GM18526 (cell line): Measurements from ENCODE around the gene RBBP5.

Experiments used
- POLR2A ChIP-seq: IDR thresholded peaks from 3 replicates; pipeline ENCODE4 v1.6.1; 2011; ENCODE audit not compliant: insufficient read length; ENCODE audit errors: extremely low read depth

The RBBP5 gene

DNA sequence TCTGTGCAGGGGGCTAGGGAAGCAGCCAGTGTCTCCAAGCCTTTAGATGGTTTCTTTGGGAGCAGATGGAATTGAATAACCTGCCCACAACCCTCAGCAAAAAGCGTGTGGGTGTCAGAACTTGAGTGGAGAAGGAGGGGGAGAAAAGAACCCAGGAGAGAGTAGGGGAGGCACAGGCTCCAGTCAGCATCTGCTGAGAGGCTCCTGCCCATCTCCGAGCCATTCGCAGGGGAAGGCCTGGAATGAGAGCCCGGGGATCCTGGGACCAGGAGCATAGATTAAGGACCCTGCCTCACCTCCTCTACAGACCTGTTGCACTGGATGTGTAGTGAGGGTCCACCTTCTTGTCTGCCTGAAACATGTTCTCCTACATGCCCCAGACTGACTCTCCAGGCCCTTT lies 53.8 kb downstream of the RBBP5 start:
- no peak for TF ChIP-seq POLR2A

DNA sequence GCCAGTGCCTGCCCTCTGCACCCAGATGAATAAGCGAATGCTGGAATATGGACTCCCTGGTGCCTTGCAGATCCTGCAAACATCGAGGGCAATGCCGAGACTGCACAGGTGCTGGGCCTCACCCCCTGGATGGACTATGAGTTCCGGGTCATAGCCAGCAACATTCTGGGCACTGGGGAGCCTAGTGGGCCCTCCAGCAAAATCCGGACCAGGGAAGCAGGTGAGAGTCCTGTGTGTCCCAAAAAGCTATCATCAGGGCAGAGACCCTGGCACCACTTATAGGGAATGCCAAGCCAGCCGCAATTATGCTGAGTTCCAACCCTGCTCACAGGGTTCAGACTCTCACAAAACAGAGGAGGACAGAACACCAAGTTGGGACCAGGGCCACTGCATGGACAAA lies 54.7 kb downstream of the RBBP5 start:
- TF ChIP-seq POLR2A, result no peak

- no peak for TF ChIP-seq POLR2A
Measured at GRCh38 chr1:205066141-205066818, 55.5 kb downstream of the RBBP5 start.

GRCh38 chr1:205065666-205066065 lies 56.1 kb downstream of the RBBP5 start:
- TF ChIP-seq POLR2A, result no peak

- no peak for TF ChIP-seq POLR2A
Measured at GRCh38 chr1:205064741-205065316, 56.9 kb downstream of the RBBP5 start.

- no peak for TF ChIP-seq POLR2A
Measured at GRCh38 chr1:205064301-205064700, 57.5 kb downstream of the RBBP5 start.

- TF ChIP-seq POLR2A, result no peak
Measured at GRCh38 chr1:205062895-205063294, 58.9 kb downstream of the RBBP5 start.

DNA sequence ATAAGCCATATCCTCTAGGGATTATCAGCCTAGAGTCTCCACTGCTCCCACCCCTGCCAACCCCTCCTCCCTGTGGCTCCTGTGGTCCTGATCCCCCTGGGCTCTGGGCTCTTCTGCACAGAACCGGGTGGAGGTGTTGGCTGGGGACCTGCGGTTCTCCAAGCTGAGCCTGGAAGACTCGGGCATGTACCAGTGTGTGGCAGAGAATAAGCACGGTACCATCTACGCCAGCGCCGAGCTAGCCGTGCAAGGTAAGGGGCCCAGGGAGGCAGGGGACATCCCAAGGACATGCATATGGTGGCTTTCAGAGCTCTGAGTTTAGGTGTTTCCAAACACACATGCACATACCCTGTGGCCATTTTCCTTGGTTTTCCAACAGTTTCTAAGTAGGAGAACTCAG lies 59.5 kb downstream of the RBBP5 start:
- no peak for TF ChIP-seq POLR2A

DNA sequence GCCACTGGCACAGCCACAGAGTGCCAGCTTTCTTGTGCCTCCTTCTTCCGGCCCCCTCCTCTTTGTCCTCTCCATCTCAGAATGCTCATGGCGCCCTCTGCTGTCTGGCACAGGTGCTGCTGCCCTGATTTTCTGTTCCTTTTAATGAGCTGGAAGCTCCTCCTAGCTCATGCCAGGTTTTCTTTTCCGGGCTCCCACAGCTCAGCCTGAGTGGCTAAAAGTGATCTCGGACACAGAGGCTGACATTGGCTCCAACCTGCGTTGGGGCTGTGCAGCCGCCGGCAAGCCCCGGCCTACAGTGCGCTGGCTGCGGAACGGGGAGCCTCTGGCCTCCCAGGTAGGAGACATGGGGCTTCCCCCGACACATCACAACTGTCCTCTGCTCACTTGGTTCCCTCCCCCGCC lies 60.1 kb downstream of the RBBP5 start:
- TF ChIP-seq POLR2A, result no peak

DNA sequence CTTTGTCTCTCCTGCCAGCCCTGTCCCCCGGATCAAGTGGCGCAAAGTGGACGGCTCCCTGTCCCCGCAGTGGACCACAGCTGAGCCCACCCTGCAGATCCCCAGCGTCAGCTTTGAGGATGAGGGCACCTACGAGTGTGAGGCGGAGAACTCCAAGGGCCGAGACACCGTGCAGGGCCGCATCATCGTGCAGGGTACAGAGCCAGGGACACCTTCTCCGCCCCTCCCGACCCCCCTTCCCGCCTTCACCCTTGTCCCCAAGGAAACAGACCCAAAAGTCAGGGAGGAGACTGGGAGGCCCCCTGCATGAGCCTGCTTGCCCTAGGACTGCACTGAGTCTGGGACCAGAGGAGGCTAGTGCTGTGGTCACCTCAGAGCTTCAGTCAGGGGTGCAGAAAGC lies 60.6 kb downstream of the RBBP5 start:
- TF ChIP-seq POLR2A, result no peak

DNA sequence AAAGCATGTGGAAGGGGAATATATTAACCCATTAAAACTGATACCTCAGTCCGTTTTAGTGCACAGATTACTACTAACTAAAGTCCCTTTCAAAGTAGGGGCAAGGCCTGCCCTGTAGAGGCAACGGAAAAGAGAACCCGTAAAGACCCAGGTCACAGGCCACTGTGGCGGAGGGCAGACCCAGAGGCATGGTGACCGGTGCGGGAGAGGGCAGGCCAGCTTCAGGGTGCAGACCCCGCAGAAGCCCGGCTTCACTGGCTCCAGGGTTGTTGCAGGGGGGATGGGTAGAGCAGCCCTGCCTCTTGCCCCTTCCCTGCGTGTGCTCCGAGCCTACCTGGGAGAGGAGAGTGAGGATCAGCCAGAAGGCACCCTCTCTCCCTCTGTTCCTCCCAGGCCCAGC lies 61.0 kb downstream of the RBBP5 start:
- TF ChIP-seq POLR2A, result no peak

DNA sequence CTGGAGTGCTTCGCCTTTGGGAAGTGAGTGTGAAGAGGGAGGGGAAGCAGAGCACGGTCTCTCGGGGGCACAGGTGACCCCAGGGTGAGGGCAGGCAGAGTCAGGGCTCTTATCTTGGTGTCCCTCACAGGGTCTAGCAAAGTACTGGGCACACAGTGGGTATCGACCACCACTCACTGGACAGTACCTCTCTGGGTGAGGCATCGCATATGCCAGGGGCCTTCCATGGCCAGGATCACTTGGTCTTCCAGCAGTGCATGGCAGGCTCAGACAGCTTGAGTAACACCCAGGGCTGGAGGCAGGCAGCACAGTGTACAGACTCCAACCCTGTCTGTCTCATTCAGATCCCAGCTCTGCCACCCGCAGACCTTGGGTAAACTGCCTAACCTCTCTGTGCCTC lies 62.1 kb downstream of the RBBP5 start:
- TF ChIP-seq POLR2A, result no peak

- no peak for TF ChIP-seq POLR2A
Measured at GRCh38 chr1:205058853-205059252, 62.9 kb downstream of the RBBP5 start.

GRCh38 chr1:205057808-205058575 lies 63.8 kb downstream of the RBBP5 start:
- no peak for TF ChIP-seq POLR2A

DNA sequence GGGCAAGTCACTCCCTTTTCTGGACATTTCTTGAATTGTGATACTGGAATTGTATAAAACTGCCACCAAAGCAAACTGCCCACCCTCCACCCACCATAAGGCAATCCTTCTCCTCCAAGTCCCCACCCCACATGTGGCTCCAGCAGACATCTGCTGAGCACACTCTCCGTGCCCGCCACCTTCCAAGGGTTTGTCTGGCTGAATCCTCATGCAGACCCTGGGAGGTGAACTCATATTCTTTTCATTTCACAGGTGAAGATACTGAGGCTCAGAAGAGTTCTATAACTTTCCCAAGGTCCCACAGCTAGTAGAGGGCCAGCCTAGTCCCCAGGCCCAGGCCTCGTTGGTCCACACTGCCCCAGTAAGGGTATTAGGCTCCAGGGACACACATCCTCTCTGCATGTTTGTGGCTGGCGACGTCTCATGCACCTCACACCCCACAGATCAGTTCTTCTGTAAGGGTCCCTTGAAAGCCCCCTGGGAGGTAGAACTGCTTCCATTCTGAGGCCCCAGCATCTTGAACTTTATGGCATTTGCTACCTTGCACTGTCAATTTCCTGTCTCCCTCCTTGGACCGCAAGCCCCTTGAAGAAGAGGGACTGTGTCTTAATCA lies 64.7 kb downstream of the RBBP5 start:
- no peak for TF ChIP-seq POLR2A

DNA sequence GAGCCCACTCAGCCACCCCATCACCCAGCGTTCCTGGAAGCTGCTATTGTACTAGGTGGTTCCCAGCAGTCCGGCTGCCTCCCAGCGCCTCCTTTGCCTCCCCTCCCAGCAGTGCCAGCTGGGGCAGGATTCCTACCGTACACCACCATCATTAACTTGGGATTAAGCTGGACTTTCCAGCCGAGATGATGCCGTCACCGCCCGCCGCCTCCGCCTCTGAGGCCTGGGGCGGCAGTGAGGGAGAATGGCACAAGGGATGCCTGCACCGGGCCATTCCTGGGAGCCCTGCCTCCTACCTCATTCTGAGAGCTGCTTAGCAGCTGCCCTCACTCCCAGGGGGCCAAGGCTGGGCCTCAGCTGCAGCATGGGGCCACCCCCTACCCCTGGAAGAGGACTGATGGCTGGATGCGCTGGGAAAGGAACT lies 65.6 kb downstream of the RBBP5 start:
- no peak for TF ChIP-seq POLR2A
